K562 (cell line): ENCODE results near the gene ZMIZ1.
A peak's percentile ranks its signal among the peaks of the same experiment; 100 is the strongest.

Experiments
- CREB1 ChIP-seq, 2 experiments: sonication (generic) in 1 of 2; formaldehyde crosslinking in 1 of 2; IDR thresholded peaks; 2 replicates each; pipeline versions ENCODE4 v1.6.1 to v1.8.0; 2012 to 2022; ENCODE audit warnings: inconsistent platforms in 1 of 2, mild to moderate bottlenecking in 1 of 2, missing genetic modification reagents in 1 of 2, moderate library complexity in 1 of 2
- EGR1 ChIP-seq: fragments of 450-650 bp; conservative IDR thresholded peaks from 2 replicates; pipeline ENCODE4 v1.6.1; 2017; ENCODE audit warnings: mild to moderate bottlenecking
- GTF2A2 ChIP-seq: IDR thresholded peaks from 2 replicates; pipeline ENCODE4 v1.6.1; 2016; ENCODE audit warnings: mild to moderate bottlenecking, missing genetic modification characterization, missing compliant biosample characterization
- MAX ChIP-seq: sonication (generic); formaldehyde crosslinking; IDR thresholded peaks from 2 replicates; pipeline ENCODE4 v1.9.0; 2022; ENCODE audit warnings: mild to moderate bottlenecking, missing genetic modification reagents
- POLR2AphosphoS5 ChIP-seq: IDR thresholded peaks from 2 replicates; pipeline ENCODE4 v1.6.1; 2011; ENCODE audit warnings: mild to moderate bottlenecking, low read depth, low read length, moderate library complexity; ENCODE audit not compliant: control insufficient read depth, insufficient read depth

GRCh38 chr10:79038841-79039201 lies 29.9 kb upstream of the ZMIZ1 start:
- TF ChIP-seq POLR2AphosphoS5 = 0 out of 2 replicates have a peak, but pooled peaks have one; percentile 14
- no peak for TF ChIP-seq GTF2A2
- TF ChIP-seq MAX (CRISPR knock-in tag) = peak; percentile 57; the same call in 1 of the 2 replicates
- TF ChIP-seq EGR1 = no peak
- no peak; the same call in 1 of the 2 replicates for TF ChIP-seq CREB1 (IDR thresholded peaks at IDR 0.05)
- TF ChIP-seq CREB1 (CRISPR knock-in tag; IDR thresholded peaks at IDR 0.05) = no peak
